Mesothelial cell of epicardium (in vitro differentiated cells): Measurements from ENCODE around the gene XRCC5. TPM values are rescaled to one million over a fixed set of nuclear protein-coding genes. Genes with fewer than 3 reads are reported as not detected.

Source experiments
- DNase-seq, 2 experiments: peaks; one replicate each; pipeline ENCODE4 v3.0.0; 2021; ENCODE audit warnings: low spot score in 2 of 2; ENCODE audit not compliant: unreplicated experiment in 2 of 2
- H3K27ac Mint-ChIP-seq: 2 replicates; pipeline ENCODE4 v1.8.0; 2021; ENCODE audit warnings: mixed read lengths
- H3K27me3 Mint-ChIP-seq: 2 replicates; pipeline ENCODE4 v1.8.0; 2021; ENCODE audit warnings: low read depth, mixed read lengths
- H3K36me3 Mint-ChIP-seq: 2 replicates; pipeline ENCODE4 v1.8.0; 2021; ENCODE audit warnings: mixed read lengths
- H3K4me1 Mint-ChIP-seq: 2 replicates; pipeline ENCODE4 v1.8.0; 2021; ENCODE audit warnings: mixed read lengths
- H3K4me3 Mint-ChIP-seq: 2 replicates; pipeline ENCODE4 v1.8.0; 2021; ENCODE audit warnings: mild to moderate bottlenecking, moderate library complexity, mixed read lengths
- H3K9me3 Mint-ChIP-seq: 2 replicates; pipeline ENCODE4 v1.8.0; 2021; ENCODE audit warnings: mixed read lengths
- CTCF ChIP-seq: fragments of 200-600 bp; sonication (generic); IDR thresholded peaks from one replicate; pipeline ENCODE4 v1.5.0; 2021; ENCODE audit warnings: antibody characterized with exemption; ENCODE audit not compliant: unreplicated experiment
- total RNA-seq: library from RNA; stranded (reverse); gene quantifications from 3 replicates; pipeline ENCODE4 v1.2.1, GENCODE V29; 2021

The XRCC5 gene
- total RNA-seq, 1 donor from 2014 or later = 294 TPM

GRCh38 chr2:216188956-216189355 lies 79.8 kb downstream of the XRCC5 start:
- Mint-ChIP-seq H3K4me1 (peaks cover 19% of the 10 kb centered on the region), H3K4me3 (no peak overlapping the region), H3K27me3 (no peaks in the 10 kb centered on the region), H3K9me3 (no peaks in the 10 kb centered on the region), H3K36me3 (peaks cover 25% of the 10 kb centered on the region), H3K27ac (peak overlapping the region; percentile 47)
- no peak for TF ChIP-seq CTCF
- DNase-seq = no peak

- Mint-ChIP-seq H3K9me3 (no peaks in the 10 kb centered on the region), H3K27ac (peak overlapping the region; percentile 47), H3K36me3 (peaks cover 29% of the 10 kb centered on the region), H3K4me1 (peaks cover 19% of the 10 kb centered on the region), H3K4me3 (no peak overlapping the region), H3K27me3 (no peaks in the 10 kb centered on the region)
- no peak for DNase-seq
- TF ChIP-seq CTCF = no peak
Observed at GRCh38 chr2:216189410-216189809, 80.3 kb downstream of the XRCC5 start.

DNA sequence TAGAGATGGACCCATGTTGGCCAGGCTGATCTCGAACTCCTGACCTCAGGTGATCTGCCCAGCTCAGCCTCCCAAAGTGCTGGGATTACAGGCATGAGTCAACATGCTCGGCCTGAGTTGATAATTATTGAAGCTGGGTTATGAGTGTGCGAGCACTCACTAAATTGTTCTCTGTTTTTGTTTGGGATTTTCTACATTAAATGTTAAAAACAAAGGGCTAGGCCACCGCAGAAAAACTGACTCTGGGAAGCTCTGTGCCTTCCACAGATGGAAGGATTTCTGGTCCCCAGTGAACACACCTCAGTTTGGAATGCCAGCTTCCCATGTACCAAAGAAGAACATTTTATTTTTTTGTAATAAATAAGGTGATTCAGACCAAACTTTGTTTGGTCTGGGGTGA lies 83.0 kb downstream of the XRCC5 start:
- Mint-ChIP-seq H3K27ac (no peak overlapping the region), H3K4me3 (no peak overlapping the region), H3K4me1 (peaks cover 9% of the 10 kb centered on the region), H3K9me3 (no peaks in the 10 kb centered on the region), H3K27me3 (no peaks in the 10 kb centered on the region), H3K36me3 (peaks cover 50% of the 10 kb centered on the region)
- TF ChIP-seq CTCF = no peak
- no peak for DNase-seq

GRCh38 chr2:216192931-216193330 lies 83.8 kb downstream of the XRCC5 start:
- Mint-ChIP-seq H3K4me3 (no peak overlapping the region), H3K27ac (no peak overlapping the region), H3K9me3 (no peaks in the 10 kb centered on the region), H3K27me3 (no peaks in the 10 kb centered on the region), H3K4me1 (peaks cover 5% of the 10 kb centered on the region), H3K36me3 (peaks cover 55% of the 10 kb centered on the region)
- no peak for DNase-seq
- TF ChIP-seq CTCF = no peak

DNA sequence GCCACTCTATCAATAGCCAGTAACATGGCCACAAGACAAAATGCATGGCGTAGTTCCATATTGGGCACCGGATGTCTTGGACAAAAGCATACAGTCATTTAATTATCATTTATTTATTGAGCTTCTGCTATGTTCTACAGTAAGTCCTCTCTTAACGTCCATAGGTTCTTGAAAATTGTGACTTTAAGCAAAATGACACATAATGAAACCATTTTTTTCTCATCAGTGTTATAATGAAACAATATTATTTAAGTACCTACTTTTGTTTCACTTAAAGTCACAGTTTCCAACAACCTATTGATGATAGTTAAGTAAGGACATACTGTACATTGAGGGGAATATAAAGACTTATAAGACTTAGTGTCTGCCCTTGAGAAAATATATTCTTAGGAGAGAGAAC lies 84.9 kb downstream of the XRCC5 start:
- no peaks in the 10 kb centered on the region for H3K4me1 Mint-ChIP-seq
- H3K27me3 Mint-ChIP-seq = no peaks in the 10 kb centered on the region
- no peak for TF ChIP-seq CTCF
- no peak for DNase-seq
- peaks cover 61% of the 10 kb centered on the region for H3K36me3 Mint-ChIP-seq
- H3K27ac Mint-ChIP-seq = no peak overlapping the region
- H3K9me3 Mint-ChIP-seq = no peaks in the 10 kb centered on the region
- H3K4me3 Mint-ChIP-seq = no peak overlapping the region

- Mint-ChIP-seq H3K27me3 (no peaks in the 10 kb centered on the region), H3K9me3 (no peaks in the 10 kb centered on the region), H3K27ac (no peak overlapping the region), H3K4me1 (no peaks in the 10 kb centered on the region), H3K4me3 (no peak overlapping the region), H3K36me3 (peaks cover 64% of the 10 kb centered on the region)
- no peak for TF ChIP-seq CTCF
- no peak for DNase-seq
Observed at GRCh38 chr2:216194561-216194960, 85.4 kb downstream of the XRCC5 start.
